Kidney (tissue), 14 donors: ENCODE results near the gene ZNF622. TPM values are rescaled to one million over a fixed set of nuclear protein-coding genes. Genes with fewer than 3 reads are reported as not detected.

Source experiments
- DNase-seq, 5 donors: peaks; one replicate each; pipeline ENCODE4 v3.0.0-alpha.2; 2013 to 2020
- FAIRE-seq: peaks from 2 replicates; lab custom pipeline; 2012; peaks lifted over from hg19 to GRCh38; lab: Jason Lieb, UNC
- H3K27ac ChIP-seq, 2 donors: one replicate each; pipeline ENCODE4 v1.7.0; 2013; ENCODE audit warnings: low read depth in 2 of 2, low read length in 2 of 2, inconsistent platforms in 1 of 2
- H3K27me3 ChIP-seq: one replicate; pipeline ENCODE4 v1.7.1; 2013; ENCODE audit warnings: low read length, inconsistent platforms; ENCODE audit not compliant: control insufficient read depth, insufficient read depth
- H3K36me3 ChIP-seq, 3 donors: one replicate each; pipeline versions ENCODE4 v1.7.0 to v1.7.1; 2013; ENCODE audit warnings: low read length in 3 of 3, control low read depth in 1 of 3, inconsistent platforms in 1 of 3; ENCODE audit not compliant: insufficient read depth in 3 of 3, control insufficient read depth in 2 of 3
- H3K4me1 ChIP-seq, 3 donors: one replicate each; pipeline versions ENCODE4 v1.7.0 to v1.7.1; 2013; ENCODE audit warnings: low read length in 3 of 3, inconsistent platforms in 1 of 3, low read depth in 1 of 3; ENCODE audit not compliant: control insufficient read depth in 2 of 3, insufficient read depth in 2 of 3
- H3K4me3 ChIP-seq, 3 donors: one replicate each; pipeline versions ENCODE4 v1.7.0 to v1.8.1; 2013; ENCODE audit warnings: low read length in 3 of 3, control low read depth in 1 of 3, inconsistent platforms in 1 of 3
- H3K9ac ChIP-seq, 3 donors: one replicate each; pipeline versions ENCODE4 v1.7.0 to v1.7.1; 2013; ENCODE audit warnings: low read length in 3 of 3, control low read depth in 1 of 3, inconsistent platforms in 1 of 3
- H3K9me3 ChIP-seq, 3 donors: one replicate each; pipeline versions ENCODE4 v1.7.0 to v1.7.1; 2013; ENCODE audit warnings: low read length in 3 of 3, control low read depth in 1 of 3, inconsistent platforms in 1 of 3; ENCODE audit not compliant: control insufficient read depth in 2 of 3, insufficient read depth in 1 of 3
- CTCF ChIP-seq: IDR thresholded peaks from 3 replicates; pipeline ENCODE4 v1.5.1; 2012; ENCODE audit warnings: mild to moderate bottlenecking, moderate library complexity, borderline replicate concordance; ENCODE audit not compliant: insufficient read depth; ENCODE audit errors: extremely low read depth
- intact Hi-C: fragments of 100-400 bp; cut with DNase I; formaldehyde crosslinking; loops from one replicate; pipeline ENCODE4 v1.11.1; 2022
- polyA plus RNA-seq: library from polyadenylated mRNA; stranded (reverse); fragments of 350-450 nt; fragmentation: Illumina TruSeq; extraction: RNeasy Lipid Tissue Mini Kit (QIAGEN cat#74804); gene quantifications from one replicate; pipeline ENCODE4 v1.2.3, GENCODE V29; 2014; ENCODE audit warnings: low read depth, low replicate concordance; ENCODE audit not compliant: insufficient read depth
- total RNA-seq: library from RNA; stranded (reverse); fragmentation: NEBNext Ultra II Directional; extraction: Animal tissue kit (Norgen Biotek cat#: 25700); gene quantifications from one replicate; pipeline ENCODE4 v1.2.1, GENCODE V29; 2021
- donor health status: control.
- donor health status: control.
- donor health status: control.
- donor health status: control.
- donor health status: control.
- donor health status: DM: yes; HTN: yes; CAD: no.
- donor health status: Normal renal cell carcinoma (clear cell type).

ZNF622 gene
- total and polyA plus RNA-seq, 2 donors from 2014 or later, result 26.0 to 30.2 TPM

DNA sequence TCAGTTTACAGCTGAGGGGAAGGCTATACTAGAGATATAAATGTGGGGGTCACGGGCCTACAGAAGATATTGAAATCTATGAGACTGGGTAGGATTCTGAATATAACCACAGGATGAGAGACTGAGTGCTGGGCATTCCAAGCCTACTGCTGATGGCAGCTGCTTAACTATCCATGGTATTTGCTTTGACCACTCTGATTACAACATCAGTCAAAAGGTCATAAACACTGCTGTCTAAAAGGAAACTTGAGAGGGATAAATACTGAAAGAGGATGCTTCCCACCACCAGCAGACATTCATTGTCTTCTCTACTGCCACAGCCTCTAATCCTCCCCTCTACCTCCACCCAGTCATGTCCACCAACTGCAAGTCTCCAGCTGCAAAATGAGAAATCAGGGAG is 3.8 kb downstream of the ZNF622 start:
- TF ChIP-seq CTCF, result no peak
- Histone ChIP-seq H3K27ac (no peak overlapping the region), H3K9ac (no peak overlapping the region), H3K36me3 (peaks cover 2 to 45% (median 30%) of the 10 kb centered on the region in 3 donors), H3K9me3 (no peaks in the 10 kb centered on the region), H3K4me1 (peaks cover 0 to 15% (median 15%) of the 10 kb centered on the region in 3 donors), H3K27me3 (no peaks in the 10 kb centered on the region), H3K4me3 (no peak overlapping the region)
- FAIRE-seq (no peak), DNase-seq (peak in 3 of 5 donors; percentile 12 to 86 (median 52))
- intact Hi-C loops, result no loop called here

- Histone ChIP-seq H3K36me3 (peaks cover 2 to 46% (median 30%) of the 10 kb centered on the region in 3 donors), H3K4me1 (peaks cover 0 to 15% (median 15%) of the 10 kb centered on the region in 3 donors), H3K9ac (no peak overlapping the region), H3K9me3 (no peaks in the 10 kb centered on the region), H3K4me3 (no peak overlapping the region), H3K27ac (no peak overlapping the region), H3K27me3 (no peaks in the 10 kb centered on the region)
- no peak for FAIRE-seq
- no peak for DNase-seq
- intact Hi-C loops, result no loop called here
- TF ChIP-seq CTCF, result no peak
Measured at GRCh38 chr5:16461026-16461425, 4.6 kb downstream of the ZNF622 start.

GRCh38 chr5:16459451-16459850 is 6.1 kb downstream of the ZNF622 start:
- no peak for DNase-seq
- TF ChIP-seq CTCF, result no peak
- Histone ChIP-seq H3K4me1 (peaks cover 0 to 11% (median 10%) of the 10 kb centered on the region in 3 donors), H3K27me3 (no peaks in the 10 kb centered on the region), H3K27ac (no peak overlapping the region), H3K9ac (no peak overlapping the region), H3K36me3 (peaks cover 5 to 53% (median 34%) of the 10 kb centered on the region in 3 donors), H3K9me3 (no peaks in the 10 kb centered on the region), H3K4me3 (no peak overlapping the region)
- intact Hi-C loops, result no loop called here
- FAIRE-seq, result no peak

DNA sequence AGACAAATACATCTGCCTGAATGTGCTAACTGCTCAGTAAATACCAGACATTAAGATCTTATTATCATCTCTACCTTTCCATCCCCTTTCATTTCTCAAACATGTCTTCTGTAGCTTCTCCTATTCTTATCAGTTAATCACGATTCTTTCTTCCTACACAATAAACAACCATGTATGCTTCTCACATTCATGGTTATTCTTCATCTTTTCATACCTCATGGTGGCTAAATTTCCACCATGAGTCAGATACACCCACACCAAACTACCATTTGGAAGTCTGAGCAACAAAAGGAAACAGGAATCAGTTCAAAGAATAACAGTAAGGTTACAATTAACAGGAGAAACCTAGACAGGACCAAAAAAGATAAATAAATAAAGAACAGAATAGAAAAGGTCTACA is 7.7 kb downstream of the ZNF622 start:
- no peak overlapping the region for H3K4me3 ChIP-seq
- no peaks in the 10 kb centered on the region for H3K27me3 ChIP-seq
- no peak for TF ChIP-seq CTCF
- DNase-seq (no peak), FAIRE-seq (no peak)
- H3K4me1 ChIP-seq, result peaks cover 0 to 4% (median 0%) of the 10 kb centered on the region in 3 donors
- no peak overlapping the region for H3K27ac ChIP-seq
- no peaks in the 10 kb centered on the region for H3K9me3 ChIP-seq
- intact Hi-C loops, result no loop called here
- H3K9ac ChIP-seq, result no peak overlapping the region
- peaks cover 5 to 52% (median 34%) of the 10 kb centered on the region in 3 donors for H3K36me3 ChIP-seq
